Activated naive CD8-positive, alpha-beta T cell treated with anti-CD3 and anti-CD28 coated beads for 36 hours (primary cell): Measurements from ENCODE around the gene LINS1. TPM values are rescaled to one million over a fixed set of nuclear protein-coding genes. Genes with fewer than 3 reads are reported as not detected.

Experiments used
- DNase-seq: peaks from one replicate; pipeline ENCODE4 v3.0.0; 2021
- H3K27ac Mint-ChIP-seq: one replicate; pipeline ENCODE4 v1.8.0; 2022; ENCODE audit warnings: mild to moderate bottlenecking, moderate library complexity, mixed read lengths
- H3K27me3 Mint-ChIP-seq: one replicate; pipeline ENCODE4 v1.8.0; 2022; ENCODE audit warnings: mild to moderate bottlenecking, mixed read lengths
- H3K36me3 Mint-ChIP-seq: one replicate; pipeline ENCODE4 v1.8.0; 2021; ENCODE audit warnings: mild to moderate bottlenecking, mixed read lengths
- H3K4me1 Mint-ChIP-seq: one replicate; pipeline ENCODE4 v1.8.0; 2021; ENCODE audit warnings: mixed read lengths
- H3K4me3 Mint-ChIP-seq: one replicate; pipeline ENCODE4 v1.8.0; 2022; ENCODE audit warnings: mild to moderate bottlenecking, moderate library complexity, mixed read lengths
- H3K9me3 Mint-ChIP-seq: one replicate; pipeline ENCODE4 v1.8.0; 2022; ENCODE audit warnings: mixed read lengths
- total RNA-seq, 2 experiments: library from RNA; stranded (reverse); gene quantifications; one replicate each; pipeline ENCODE4 v1.2.3, GENCODE V29; 2021

Gene LINS1
- total RNA-seq, 2 experiments from 2014 or later: 27.0 to 27.6 TPM

DNA sequence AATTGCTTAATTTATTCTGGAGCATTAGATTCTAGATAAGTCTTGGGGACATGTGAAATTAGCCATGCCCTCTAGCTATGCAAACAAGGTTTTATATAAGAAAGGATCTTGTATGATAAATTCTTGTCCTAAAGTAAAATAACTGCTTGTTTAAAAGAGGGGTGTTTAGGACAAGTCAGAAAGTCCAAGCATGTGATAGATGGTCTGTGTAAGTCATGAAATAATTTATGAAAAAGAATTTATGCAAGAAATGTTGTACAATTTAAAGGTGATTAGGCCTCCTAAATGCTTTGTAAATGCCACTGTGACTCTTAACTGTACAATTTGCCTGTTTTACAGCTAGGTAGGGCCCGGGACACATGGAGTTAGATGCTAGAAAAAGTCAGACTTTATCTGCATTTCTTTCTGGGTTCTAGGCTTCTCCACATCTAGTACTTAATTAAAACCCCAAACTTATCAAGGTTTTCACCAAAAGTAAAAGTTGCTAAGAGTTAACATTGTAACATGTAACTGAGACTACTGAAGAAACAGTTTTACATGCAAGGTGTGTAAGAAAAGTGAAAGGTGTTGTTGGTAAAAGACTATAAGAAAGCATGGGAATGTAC is 13.2 kb downstream of the LINS1 start:
- DNase-seq: no peak
- H3K4me1 Mint-ChIP-seq: peaks cover 53% of the 10 kb centered on the region
- no peak overlapping the region for H3K4me3 Mint-ChIP-seq
- H3K36me3 Mint-ChIP-seq: peaks cover 85% of the 10 kb centered on the region
- peaks cover 16% of the 10 kb centered on the region for H3K9me3 Mint-ChIP-seq
- H3K27ac Mint-ChIP-seq: no peak overlapping the region
- H3K27me3 Mint-ChIP-seq: no peaks in the 10 kb centered on the region

DNA sequence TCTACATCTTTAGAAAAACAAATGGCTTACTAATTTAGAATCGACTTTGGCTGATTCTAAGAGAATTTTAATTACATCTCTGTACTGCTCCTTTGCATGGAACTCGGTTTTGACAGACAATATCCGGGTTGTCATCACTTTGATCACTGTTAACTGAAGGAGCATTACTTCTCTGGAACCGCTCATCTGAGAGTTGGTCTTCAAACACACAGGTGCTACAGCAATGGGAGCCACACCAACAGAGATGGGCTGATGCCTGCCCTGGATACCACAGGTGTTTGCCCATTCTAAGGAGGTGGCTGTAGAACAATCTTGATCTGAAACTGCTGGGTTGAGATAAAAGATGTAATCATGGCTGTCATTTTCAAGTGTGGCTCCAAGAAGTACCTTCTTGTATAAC is 21.6 kb downstream of the LINS1 start:
- Mint-ChIP-seq H3K27me3 (no peaks in the 10 kb centered on the region), H3K4me3 (no peak overlapping the region), H3K27ac (peak overlapping the region; percentile 76), H3K4me1 (peaks cover 47% of the 10 kb centered on the region), H3K36me3 (peaks cover 67% of the 10 kb centered on the region), H3K9me3 (peaks cover 13% of the 10 kb centered on the region)
- DNase-seq: no peak

DNA sequence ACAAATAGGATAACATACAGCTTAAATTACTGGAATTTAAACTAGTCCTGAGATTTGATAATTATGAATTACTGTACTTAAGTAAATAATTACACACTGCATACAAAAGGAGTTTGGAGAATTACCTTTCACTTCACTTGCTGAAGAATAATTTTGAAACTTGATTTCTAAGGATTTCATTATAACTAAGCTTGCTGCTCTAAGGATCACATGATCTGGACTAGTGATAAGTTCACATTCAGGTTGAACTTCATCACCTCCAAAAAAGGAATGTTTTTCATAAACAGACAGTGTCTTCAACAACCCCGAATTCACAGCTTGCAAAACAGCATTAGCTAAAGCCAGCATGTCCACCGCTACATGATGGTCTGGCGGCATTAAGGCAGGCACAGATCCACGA is 28.5 kb downstream of the LINS1 start:
- Mint-ChIP-seq H3K4me1 (peaks cover 43% of the 10 kb centered on the region), H3K4me3 (no peak overlapping the region), H3K27ac (peak overlapping the region; percentile 28), H3K27me3 (no peaks in the 10 kb centered on the region), H3K36me3 (peaks cover 56% of the 10 kb centered on the region), H3K9me3 (no peaks in the 10 kb centered on the region)
- DNase-seq: no peak

DNA sequence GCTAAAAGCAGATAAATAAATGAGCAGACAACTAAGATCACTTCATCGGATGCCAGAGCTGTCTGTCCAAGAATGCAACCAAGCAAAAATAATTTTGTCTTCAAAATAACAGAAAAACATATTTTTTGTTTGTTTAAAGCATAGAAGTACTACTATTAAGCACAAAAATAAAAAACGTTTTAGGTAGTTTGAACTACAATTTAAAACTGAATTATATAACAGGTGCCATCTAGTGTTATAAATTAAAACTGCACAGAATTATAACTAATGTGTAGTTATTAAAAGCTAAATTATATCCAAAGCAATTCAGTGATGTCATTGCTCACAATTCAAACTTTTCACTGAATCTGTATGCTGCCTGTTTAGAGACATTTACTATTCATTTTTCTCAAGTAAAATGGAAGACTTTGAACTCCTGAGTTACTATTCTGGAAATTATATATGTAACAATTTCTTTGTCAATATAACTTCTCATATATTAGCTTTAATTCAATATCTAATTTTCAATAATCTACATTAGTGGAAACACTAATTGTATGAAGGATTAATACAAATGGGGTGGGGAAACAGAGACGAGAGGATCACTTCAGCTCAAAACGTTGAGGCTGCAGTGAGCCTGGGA is 29.5 kb downstream of the LINS1 start:
- Mint-ChIP-seq H3K4me3 (no peak overlapping the region), H3K36me3 (peaks cover 53% of the 10 kb centered on the region), H3K27ac (peak overlapping the region; percentile 85), H3K4me1 (peaks cover 43% of the 10 kb centered on the region), H3K27me3 (no peaks in the 10 kb centered on the region), H3K9me3 (no peaks in the 10 kb centered on the region)
- DNase-seq: no peak

DNA sequence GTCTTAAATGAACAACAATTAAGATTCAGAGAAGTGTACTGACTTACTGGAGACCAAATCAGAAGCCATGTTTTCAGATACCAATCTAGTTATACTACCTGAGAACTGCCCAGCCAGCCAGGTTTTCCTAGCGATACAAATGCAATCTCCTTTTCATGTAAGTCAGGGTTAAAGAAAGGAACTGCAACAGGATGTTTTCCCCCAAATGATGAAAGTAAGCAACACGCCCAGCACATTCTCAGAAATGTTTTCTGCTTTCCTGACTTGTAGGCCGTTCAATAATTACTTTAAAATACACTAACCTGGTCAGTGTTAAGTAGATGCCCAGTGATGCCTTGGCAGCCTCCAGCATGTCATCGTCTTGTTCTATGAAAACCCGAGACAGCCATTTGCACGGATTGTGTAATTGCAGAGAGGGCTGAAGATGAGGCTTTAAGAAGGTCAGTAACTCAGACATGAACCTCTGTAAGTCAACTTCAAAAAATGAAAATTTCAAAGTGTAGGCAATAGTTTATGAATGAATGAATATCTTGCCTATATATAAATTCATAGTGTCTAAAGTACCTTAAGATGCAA is 30.3 kb downstream of the LINS1 start:
- peaks cover 41% of the 10 kb centered on the region for H3K4me1 Mint-ChIP-seq
- no peaks in the 10 kb centered on the region for H3K9me3 Mint-ChIP-seq
- H3K27me3 Mint-ChIP-seq: no peaks in the 10 kb centered on the region
- peaks cover 45% of the 10 kb centered on the region for H3K36me3 Mint-ChIP-seq
- H3K27ac Mint-ChIP-seq: peak overlapping the region; percentile 85
- DNase-seq: no peak
- H3K4me3 Mint-ChIP-seq: no peak overlapping the region

DNA sequence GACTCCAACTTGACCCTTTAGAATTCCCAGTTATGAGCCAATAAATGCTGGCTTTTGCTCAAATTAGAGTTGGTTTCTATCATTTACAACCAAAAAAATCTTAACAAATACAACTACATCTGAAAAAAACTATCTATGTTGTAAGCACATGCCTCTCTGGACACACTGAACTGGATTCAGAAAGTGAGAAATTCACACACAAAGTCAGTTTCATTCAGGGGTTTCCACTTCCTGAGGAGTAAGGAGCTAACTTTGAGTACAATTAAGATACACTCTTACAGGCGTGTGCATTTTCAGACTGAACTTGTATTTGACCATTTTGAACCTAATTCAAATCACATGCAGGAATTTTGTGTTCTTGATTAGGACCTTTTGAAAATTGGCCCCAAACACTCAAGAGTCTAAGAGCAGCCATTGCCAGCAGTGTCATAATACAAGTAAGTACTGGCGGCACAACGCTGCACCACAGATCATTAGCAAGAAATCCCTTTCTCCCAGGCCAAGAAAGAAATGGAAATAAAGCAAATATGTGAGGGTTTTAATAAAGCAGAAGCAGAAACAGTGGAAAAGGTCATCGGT is 31.2 kb downstream of the LINS1 start:
- Mint-ChIP-seq H3K4me1 (peaks cover 36% of the 10 kb centered on the region), H3K27me3 (no peaks in the 10 kb centered on the region), H3K27ac (peak overlapping the region; percentile 85), H3K4me3 (peak overlapping the region; percentile 1), H3K9me3 (no peaks in the 10 kb centered on the region), H3K36me3 (peaks cover 43% of the 10 kb centered on the region)
- DNase-seq: no peak

DNA sequence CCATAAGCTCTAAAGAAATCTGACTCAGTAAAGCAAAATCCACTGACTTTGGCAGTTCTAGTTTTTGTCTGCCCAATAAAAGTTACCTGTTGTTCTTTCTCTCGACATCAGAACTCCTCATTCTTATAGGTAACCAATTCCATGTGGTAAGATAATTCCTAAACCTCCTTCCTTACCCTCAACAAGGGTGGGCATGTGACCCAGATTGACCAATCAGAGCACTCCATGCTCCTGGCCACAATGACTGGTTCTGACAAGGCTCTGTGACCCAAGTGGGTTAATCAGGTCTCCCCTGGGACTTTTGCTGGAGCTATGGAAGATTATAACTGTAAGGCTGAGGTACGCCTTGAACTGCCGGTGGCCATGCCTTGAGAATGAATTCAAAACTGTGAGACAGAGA is 31.7 kb downstream of the LINS1 start:
- H3K27me3 Mint-ChIP-seq: no peaks in the 10 kb centered on the region
- peaks cover 40% of the 10 kb centered on the region for H3K36me3 Mint-ChIP-seq
- no peak for DNase-seq
- peak overlapping the region; percentile 85 for H3K27ac Mint-ChIP-seq
- H3K4me1 Mint-ChIP-seq: peaks cover 30% of the 10 kb centered on the region
- H3K4me3 Mint-ChIP-seq: no peak overlapping the region
- no peaks in the 10 kb centered on the region for H3K9me3 Mint-ChIP-seq

DNA sequence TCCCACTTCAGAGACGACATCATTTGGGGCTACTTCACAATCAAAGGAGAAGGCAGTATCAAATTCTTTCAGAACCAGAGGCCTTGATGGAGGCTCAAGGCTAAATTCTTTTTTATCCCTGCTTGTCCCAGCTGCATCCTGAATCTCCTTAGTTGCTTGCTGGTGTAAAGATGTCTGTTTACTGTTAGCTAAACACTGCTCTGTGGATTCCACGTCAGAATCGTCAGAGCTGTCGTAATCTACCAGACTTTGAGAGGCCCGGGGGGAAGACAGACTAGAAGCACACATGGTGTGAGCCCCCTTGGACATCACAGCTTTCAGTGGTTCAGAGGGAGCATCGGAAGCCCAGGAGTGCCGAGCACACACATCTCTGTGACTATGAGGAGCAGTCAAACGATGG is 32.6 kb downstream of the LINS1 start:
- Mint-ChIP-seq H3K4me1 (peaks cover 30% of the 10 kb centered on the region), H3K36me3 (peaks cover 43% of the 10 kb centered on the region), H3K4me3 (no peak overlapping the region), H3K27me3 (no peaks in the 10 kb centered on the region), H3K27ac (no peak overlapping the region), H3K9me3 (no peaks in the 10 kb centered on the region)
- no peak for DNase-seq

DNA sequence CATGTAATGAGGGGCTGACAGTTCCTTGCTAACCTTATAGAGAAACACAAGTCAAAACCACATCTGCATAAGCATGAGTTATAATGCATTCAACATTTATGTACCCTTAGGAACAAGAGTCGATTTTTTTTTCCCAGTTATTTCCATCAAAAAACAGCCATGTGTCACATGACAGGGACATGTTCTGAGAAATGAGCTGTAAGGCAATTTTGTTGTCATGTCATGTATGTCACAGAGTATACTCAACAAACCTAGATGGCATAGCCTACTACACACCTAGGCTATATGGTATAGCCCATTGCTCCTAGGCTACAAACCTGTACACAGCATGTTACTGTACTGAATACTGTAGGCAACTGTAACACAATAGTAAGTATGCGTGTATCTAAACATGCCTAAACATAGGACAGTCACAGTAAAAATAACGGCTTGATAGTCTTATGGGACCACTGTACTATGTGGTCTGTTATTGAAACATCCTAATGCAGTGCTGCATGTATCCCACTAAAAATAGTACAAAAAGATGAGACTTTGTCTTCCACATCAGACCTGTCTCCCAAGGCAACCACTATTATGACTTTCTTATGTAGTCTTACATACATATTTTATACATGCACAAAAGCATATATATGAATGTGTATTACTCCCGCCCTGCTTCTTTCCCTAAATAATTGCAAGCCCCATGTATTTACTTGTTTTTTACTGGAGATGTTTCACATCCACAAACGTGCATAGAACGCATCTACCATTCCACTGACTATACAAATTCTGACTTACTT is 34.9 kb downstream of the LINS1 start:
- peaks cover 42% of the 10 kb centered on the region for H3K36me3 Mint-ChIP-seq
- DNase-seq: no peak
- no peaks in the 10 kb centered on the region for H3K9me3 Mint-ChIP-seq

DNA sequence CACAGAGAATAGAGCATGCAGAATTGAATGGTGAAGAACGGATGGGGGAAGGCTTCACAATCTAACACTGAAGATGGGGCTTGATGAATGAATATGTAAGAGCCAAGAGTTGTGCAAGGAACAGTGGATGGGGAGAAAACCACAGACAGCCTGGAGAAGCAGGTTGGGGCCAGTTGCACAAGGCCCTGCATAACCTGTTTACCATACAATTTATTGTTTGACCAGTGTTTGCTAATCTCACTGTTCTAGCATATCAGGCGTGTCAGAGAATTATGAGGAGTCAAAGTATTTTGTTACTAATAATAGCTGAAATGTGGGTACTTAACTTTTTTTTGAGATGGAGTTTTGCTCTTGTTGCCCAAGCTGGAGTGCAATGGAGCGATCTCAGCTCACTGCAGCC is 36.4 kb downstream of the LINS1 start:
- H3K27ac Mint-ChIP-seq: no peak overlapping the region
- no peaks in the 10 kb centered on the region for H3K27me3 Mint-ChIP-seq
- peaks cover 8% of the 10 kb centered on the region for H3K4me1 Mint-ChIP-seq
- no peak overlapping the region for H3K4me3 Mint-ChIP-seq
- H3K36me3 Mint-ChIP-seq: peaks cover 35% of the 10 kb centered on the region
- DNase-seq: no peak
- H3K9me3 Mint-ChIP-seq: no peaks in the 10 kb centered on the region

More for the DNA sequence above, 34.9 kb downstream of the LINS1 start:
- Mint-ChIP-seq H3K27ac (no peak overlapping the region), H3K4me3 (no peak overlapping the region), H3K4me1 (peaks cover 22% of the 10 kb centered on the region), H3K27me3 (no peaks in the 10 kb centered on the region)

DNA sequence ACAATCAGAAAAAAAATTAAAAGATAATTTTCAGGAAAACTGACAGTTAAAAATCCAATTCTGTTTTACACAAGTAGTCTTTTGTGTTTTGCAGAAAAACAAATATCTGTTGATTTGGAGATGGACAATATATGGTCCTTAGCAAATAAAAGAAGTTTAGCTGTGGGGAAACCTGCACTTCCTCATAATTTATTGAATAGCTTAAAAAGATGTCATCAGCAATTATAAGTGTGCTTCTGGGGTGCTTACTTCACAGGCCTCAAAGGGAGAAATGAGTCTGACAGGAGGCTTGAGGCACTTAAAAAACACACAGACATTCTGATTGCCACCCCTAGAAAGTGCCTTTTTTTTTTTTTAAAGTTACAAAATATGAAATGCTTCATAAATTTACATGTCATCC is 41.7 kb downstream of the LINS1 start:
- no peak for DNase-seq
- H3K9me3 Mint-ChIP-seq: no peaks in the 10 kb centered on the region
- no peaks in the 10 kb centered on the region for H3K4me1 Mint-ChIP-seq
- H3K27ac Mint-ChIP-seq: no peak overlapping the region
- no peaks in the 10 kb centered on the region for H3K27me3 Mint-ChIP-seq
- no peak overlapping the region for H3K4me3 Mint-ChIP-seq
- peaks cover 33% of the 10 kb centered on the region for H3K36me3 Mint-ChIP-seq

DNA sequence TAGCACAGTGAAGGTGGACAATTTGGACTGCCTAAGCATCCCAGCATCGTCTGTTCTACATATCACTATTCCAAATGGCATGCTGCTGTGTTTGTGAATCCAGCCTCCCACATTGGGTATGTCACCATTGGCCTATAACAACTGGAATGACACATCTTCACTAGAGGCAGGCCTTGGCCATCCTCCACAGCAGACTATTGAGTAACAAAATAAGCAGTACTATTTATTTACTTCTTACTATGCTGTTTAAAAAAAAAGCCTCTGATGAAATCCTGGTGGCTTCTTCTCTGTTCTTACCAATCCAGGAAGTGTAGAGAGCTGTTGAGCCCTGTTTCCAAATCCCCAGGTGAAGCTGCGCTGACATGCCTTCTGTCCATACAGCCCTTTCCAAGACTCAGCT is 42.7 kb downstream of the LINS1 start:
- no peaks in the 10 kb centered on the region for H3K4me1 Mint-ChIP-seq
- H3K27ac Mint-ChIP-seq: no peak overlapping the region
- peaks cover 27% of the 10 kb centered on the region for H3K36me3 Mint-ChIP-seq
- no peaks in the 10 kb centered on the region for H3K27me3 Mint-ChIP-seq
- H3K4me3 Mint-ChIP-seq: no peak overlapping the region
- DNase-seq: no peak
- no peaks in the 10 kb centered on the region for H3K9me3 Mint-ChIP-seq

DNA sequence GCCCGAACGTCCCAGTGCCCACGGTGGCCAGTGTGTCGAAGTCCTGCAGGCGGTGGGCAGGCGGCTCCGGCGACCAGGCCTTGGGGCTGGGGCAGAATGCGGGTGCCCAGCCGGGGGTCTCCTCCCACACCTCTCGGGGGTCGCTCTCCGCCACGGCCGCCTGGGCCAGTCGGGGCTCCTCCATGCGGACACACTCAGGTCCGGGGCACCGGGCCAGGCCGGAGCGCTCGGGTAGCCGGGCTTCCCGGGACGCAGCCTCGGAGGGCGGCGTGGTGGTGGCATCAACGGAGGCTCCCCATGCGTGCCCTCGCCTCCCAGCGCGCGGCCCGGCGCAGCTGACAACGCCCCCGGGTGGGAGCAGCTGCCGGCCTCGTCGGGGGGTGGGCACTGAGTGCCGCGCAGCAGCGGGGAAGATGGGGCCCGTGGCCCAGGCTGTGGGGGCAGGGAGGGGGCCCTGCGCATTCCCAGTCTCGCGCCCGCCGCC is 43.2 kb downstream of the LINS1 start:
- no peaks in the 10 kb centered on the region for H3K27me3 Mint-ChIP-seq
- H3K9me3 Mint-ChIP-seq: no peaks in the 10 kb centered on the region
- peaks cover 28% of the 10 kb centered on the region for H3K36me3 Mint-ChIP-seq
- no peaks in the 10 kb centered on the region for H3K4me1 Mint-ChIP-seq
- DNase-seq: no peak
- no peak overlapping the region for H3K27ac Mint-ChIP-seq
- no peak overlapping the region for H3K4me3 Mint-ChIP-seq

DNA sequence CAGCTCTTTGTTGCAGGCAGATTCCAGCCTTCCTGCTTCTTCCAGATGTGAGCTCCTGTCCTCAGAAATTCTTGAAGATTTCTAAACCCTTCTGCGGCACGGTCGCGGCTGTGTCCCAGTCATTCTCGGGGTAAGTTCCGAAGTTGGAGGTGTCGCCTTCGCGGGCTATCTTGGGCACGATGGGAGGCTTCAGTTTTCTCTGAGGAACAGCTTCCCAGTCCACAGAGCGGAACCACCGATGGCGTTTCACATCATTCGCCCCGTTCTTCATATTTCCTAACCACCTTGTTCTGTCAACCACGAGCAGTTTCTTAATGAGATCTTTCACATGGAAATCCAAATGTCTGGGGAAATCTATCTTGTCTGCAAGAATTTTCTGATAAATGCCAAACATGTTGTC is 48.5 kb downstream of the LINS1 start:
- H3K4me1 Mint-ChIP-seq: no peaks in the 10 kb centered on the region
- H3K36me3 Mint-ChIP-seq: peaks cover 34% of the 10 kb centered on the region
- H3K9me3 Mint-ChIP-seq: no peaks in the 10 kb centered on the region
- H3K27me3 Mint-ChIP-seq: no peaks in the 10 kb centered on the region
- H3K27ac Mint-ChIP-seq: no peak overlapping the region
- no peak overlapping the region for H3K4me3 Mint-ChIP-seq
- no peak for DNase-seq

DNA sequence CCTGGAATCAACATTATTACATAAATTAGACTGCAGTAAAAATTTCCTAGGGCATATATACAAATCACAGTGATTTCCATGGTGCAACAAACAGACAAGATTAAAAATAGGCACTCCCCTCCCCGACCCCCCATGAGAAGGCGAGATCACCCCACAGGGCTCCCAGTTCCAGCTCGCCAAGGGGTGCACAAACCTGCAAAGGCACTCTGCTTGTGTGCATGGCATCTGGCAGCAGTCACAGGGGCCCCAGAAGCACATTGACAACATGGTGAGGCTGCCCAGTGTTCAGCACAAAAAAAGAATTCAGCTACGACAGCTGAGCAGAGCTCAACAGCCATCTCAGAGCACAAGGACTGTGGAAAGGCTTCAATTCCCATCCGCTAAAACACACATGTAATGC is 54.0 kb downstream of the LINS1 start:
- Mint-ChIP-seq H3K27me3 (no peaks in the 10 kb centered on the region), H3K9me3 (no peaks in the 10 kb centered on the region), H3K27ac (no peak overlapping the region), H3K4me1 (peaks cover 6% of the 10 kb centered on the region), H3K4me3 (no peak overlapping the region), H3K36me3 (peaks cover 18% of the 10 kb centered on the region)
- no peak for DNase-seq
